ENCODE measurements around the gene ESPNL. TPM values are rescaled to one million over a fixed set of nuclear protein-coding genes. Genes with fewer than 3 reads are reported as not detected.
A peak's percentile ranks its signal among the peaks of the same experiment; 100 is the strongest.

ESPNL gene
- total and polyA plus RNA-seq, 7 donors, result 0.04 to 0.32 (median 0.16) TPM; not detected in 1

GRCh38 chr2:238158018-238158508 lies 57.9 kb downstream of the ESPNL start:
- no peaks in the 10 kb centered on the region for H3K9me3 ChIP-seq
- no peaks in the 10 kb centered on the region for H3K36me3 ChIP-seq (ENCODE audit: insufficient read depth in 1 of 2, low read depth in 1 of 2)
- DNase-seq (peak in 1 of 2 donors; percentile 17), ATAC-seq (peak in 2 of 4 donors; percentile 3)
- 49 to 57% (median 57%) methylated on average over 21 of the region's 21 CpGs for WGBS, 3 donors
- intact Hi-C loops (cut with DNase I), result no loop called here
- peaks cover 33% of the 10 kb centered on the region for H3K4me1 ChIP-seq
- peaks cover 0 to 21% (median 5%) of the 10 kb centered on the region in 3 donors for H3K27me3 ChIP-seq (ENCODE audit: insufficient read depth in 3 of 3, low read length in 2 of 3)
- no peak overlapping the region for H3K4me3 ChIP-seq
- no peak for TF ChIP-seq CTCF (IDR thresholded peaks at IDR 0.05)
- peak overlapping the region; percentile 16 for H3K27ac ChIP-seq

- H3K27me3 ChIP-seq (ENCODE audit: insufficient read depth in 3 of 3, low read length in 2 of 3), result peaks cover 0 to 21% (median 5%) of the 10 kb centered on the region in 3 donors
- H3K27ac ChIP-seq, result peak within 1 kb of the TSS; percentile 16
- intact Hi-C loops (cut with DNase I), result no loop called here
Measured at GRCh38 chr2:238158509-238159070, 58.5 kb downstream of the ESPNL start, which contains the start of gene ERFE. ERFE (plus strand) TSS chr2:238158970; CDS start chr2:238159008, 38 bp downstream.

GRCh38 chr2:238159071-238159539 lies 59.0 kb downstream of the ESPNL start:
- Histone ChIP-seq H3K4me1 (peaks cover 25% of the 10 kb centered on the region), H3K9me3 (no peaks in the 10 kb centered on the region), H3K36me3 (ENCODE audit: insufficient read depth in 1 of 2, low read depth in 1 of 2) (no peaks in the 10 kb centered on the region), H3K4me3 (peak overlapping the region; percentile 49), H3K27me3 (ENCODE audit: insufficient read depth in 3 of 3, low read length in 2 of 3) (peaks cover 0 to 26% (median 5%) of the 10 kb centered on the region in 3 donors), H3K27ac (no peak overlapping the region)
- no peak for ATAC-seq
- TF ChIP-seq CTCF (IDR thresholded peaks at IDR 0.05), result no peak
- intact Hi-C loops (cut with DNase I), result no loop called here
- WGBS, 3 donors, result 3 to 7% (median 3%) methylated on average over 35 to 52 of the region's 52 CpGs
- peak in 1 of 2 donors; percentile 16 for DNase-seq

More at GRCh38 chr2:238158509-238159070, 58.5 kb downstream of the ESPNL start, which contains the start of gene ERFE:
- TF ChIP-seq CTCF (IDR thresholded peaks at IDR 0.05), result peak; percentile 49
- H3K9me3 ChIP-seq, result no peaks in the 10 kb centered on the region
- peaks cover 28% of the 10 kb centered on the region for H3K4me1 ChIP-seq
- peak within 1 kb of the TSS; percentile 49 for H3K4me3 ChIP-seq
- 7 to 17% (median 8%) methylated on average over 15 to 58 of the region's 61 CpGs for WGBS, 3 donors
- ATAC-seq (peak; percentile 29 to 42 (median 31)), DNase-seq (peak; percentile 43 to 77)
- no peaks in the 10 kb centered on the region for H3K36me3 ChIP-seq (ENCODE audit: insufficient read depth in 1 of 2, low read depth in 1 of 2)

- intact Hi-C loops (cut with DNase I), result loop anchor here (5.0 kb wide), 1 partner anchor 103 kb away; no protein-coding TSS in a partner anchor
- Histone ChIP-seq H3K9me3 (no peaks in the 10 kb centered on the region), H3K4me3 (peak overlapping the region; percentile 49), H3K4me1 (peaks cover 19% of the 10 kb centered on the region), H3K27me3 (ENCODE audit: insufficient read depth in 3 of 3, low read length in 2 of 3) (peaks cover 0 to 28% (median 5%) of the 10 kb centered on the region in 3 donors), H3K36me3 (ENCODE audit: insufficient read depth in 1 of 2, low read depth in 1 of 2) (no peaks in the 10 kb centered on the region), H3K27ac (no peak overlapping the region)
- no peak for ATAC-seq
- WGBS, 3 donors, result 41 to 50% (median 48%) methylated on average over 10 of the region's 10 CpGs
- TF ChIP-seq CTCF (IDR thresholded peaks at IDR 0.05), result no peak
- peak; percentile 17 to 53 for DNase-seq
Measured at GRCh38 chr2:238159661-238160205, 59.6 kb downstream of the ESPNL start.

Data from psoas muscle (tissue), 8 donors.